ENCODE results near the gene FGF8. TPM values are rescaled to one million over a fixed set of nuclear protein-coding genes. Genes with fewer than 3 reads are reported as not detected.

Gene FGF8
- total and polyA plus RNA-seq, 2 of the 8 experiments (the other 6 are each of a cell fraction or from before 2014, with no cell fraction given), result 1.1 to 3.9 TPM

DNA sequence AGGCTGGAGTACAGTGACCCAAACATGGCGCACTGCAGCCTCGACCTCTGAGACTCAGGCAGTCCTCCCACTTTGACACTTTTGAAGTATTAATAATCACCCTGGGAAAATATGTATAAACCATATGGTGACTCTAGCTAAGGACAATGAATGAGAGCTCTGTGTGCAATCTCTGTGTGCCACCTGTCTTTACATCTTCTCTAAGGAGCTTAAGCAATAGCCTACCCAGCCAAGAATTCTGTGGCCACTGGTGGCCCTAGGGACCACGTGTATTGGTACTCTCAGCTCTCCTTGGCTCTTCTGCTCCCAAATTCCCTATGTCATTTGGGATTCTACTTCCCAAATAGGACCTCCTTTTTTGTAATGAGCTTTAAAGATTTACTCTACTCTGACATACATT lies 23.7 kb downstream of the FGF8 start:
- Histone ChIP-seq H3K9ac (replicated peaks in 1 of 4; ENCODE audit: extremely low read depth in 1 of 4, low read depth in 3 of 4, low read length in 3 of 4) (no peak overlapping the region), H2BK20ac (ENCODE audit: low read length) (no peak overlapping the region), H4K5ac (ENCODE audit: insufficient read length, low read depth, low read length) (no peak overlapping the region), H3K27ac (ENCODE audit: low read depth, low read length) (no peak overlapping the region), H3K14ac (ENCODE audit: insufficient read length) (no peak overlapping the region), H4K91ac (replicated peaks; ENCODE audit: insufficient read length, low read length) (no peak overlapping the region), H3K4me2 (ENCODE audit: insufficient read depth in 1 of 2, low read depth in 2 of 2, low read length in 2 of 2) (no peak overlapping the region), H3K23me2 (ENCODE audit: low read depth, low read length) (no peaks in the 10 kb centered on the region), H3K4me3 (ENCODE audit: extremely low read depth in 1 of 4, insufficient read depth in 2 of 4, low read depth in 3 of 4, low read length in 4 of 4) (no peak overlapping the region), H3K23ac (ENCODE audit: insufficient read length) (no peak overlapping the region), H3K18ac (ENCODE audit: extremely low read depth, low read length) (no peak overlapping the region), H3K56ac (replicated peaks; ENCODE audit: insufficient read length, low read depth, low read length) (no peak overlapping the region), H3K27me3 (replicated peaks in 1 of 4; ENCODE audit: control insufficient read depth in 3 of 4, extremely low read depth in 1 of 4, insufficient read depth in 3 of 4, low read length in 3 of 4) (no peaks in the 10 kb centered on the region), H2AK5ac (ENCODE audit: low read depth, low read length) (no peak overlapping the region), H3K4me1 (replicated peaks in 1 of 4; ENCODE audit: control insufficient read depth in 3 of 4, insufficient read depth in 4 of 4, low read length in 3 of 4) (peaks cover 0 to 6% (median 2%) of the 10 kb centered on the region in 4 experiments; a peak in 3 of 7 replicates), H2BK12ac (ENCODE audit: low read depth, low read length) (no peak overlapping the region), H4K20me1 (replicated peaks in 1 of 2; ENCODE audit: control insufficient read depth in 1 of 2, insufficient read depth in 2 of 2, low read length in 2 of 2) (no peaks in the 10 kb centered on the region), H2BK5ac (ENCODE audit: low read depth, low read length) (no peak overlapping the region), H3K4ac (replicated peaks; ENCODE audit: insufficient read length, low read depth, low read length) (no peak overlapping the region), H3K36me3 (ENCODE audit: control insufficient read depth in 2 of 4, insufficient read depth in 4 of 4, low read length in 3 of 4) (no peaks in the 10 kb centered on the region), H3K79me2 (ENCODE audit: control insufficient read depth in 1 of 2, insufficient read depth in 2 of 2, low read length in 2 of 2) (no peaks in the 10 kb centered on the region), H2AFZ (ENCODE audit: low read length) (no peak overlapping the region), H4K8ac (ENCODE audit: extremely low read depth, insufficient read depth, low read length) (no peak overlapping the region), H3K9me3 (ENCODE audit: insufficient read depth in 2 of 2, low read depth in 1 of 2, low read length in 1 of 2) (no peaks in the 10 kb centered on the region), H2BK120ac (replicated peaks; ENCODE audit: low read depth, low read length) (no peak overlapping the region), H3K79me1 (ENCODE audit: low read depth, low read length) (no peaks in the 10 kb centered on the region), H2BK15ac (ENCODE audit: low read length) (no peak overlapping the region)
- CTCF ChIA-PET (ENCODE audit: partially characterized antibody), result interaction anchor here (0.6 to 3.0 kb wide), 6 partner anchors 9 to 149 kb away, joined by 3 to 13 read pairs (median 3); no protein-coding TSS in a partner anchor
- WGBS, 2 experiments (ENCODE audit: extremely low coverage in 1 of 2, insufficient coverage in 1 of 2, insufficient read length in 1 of 2, insufficient replicate concordance in 2 of 2, low coverage in 1 of 2, low lambda C conversion rate in 2 of 2, missing lambda C conversion rate in 1 of 2), result 87% methylated on average over 3 of the region's 3 CpGs; no CpG with 5 or more reads in 1 of the 2 experiments
- POLR2A ChIA-PET (ENCODE audit: partially characterized antibody), result interaction anchor here (1.2 to 1.9 kb wide), 2 partner anchors 20 to 171 kb away, joined by 3 to 4 read pairs; no protein-coding TSS in a partner anchor
- DNase-seq (ENCODE audit: low read depth in 1 of 2, low spot score in 2 of 2) (no peak), FAIRE-seq (no peak)
- no peak for TF ChIP-seq JUN (IDR thresholded peaks at IDR 0.05; ENCODE audit: low read depth, low read length)
- no peak for TF ChIP-seq RFX5 (IDR thresholded peaks at IDR 0.05; ENCODE audit: borderline replicate concordance, low read depth, low read length)
- TF ChIP-seq BRCA1 (IDR thresholded peaks at IDR 0.05; ENCODE audit: low read depth, low read length), result no peak
- no peak for TF ChIP-seq CBX5 (IDR thresholded peaks at IDR 0.05; ENCODE audit: low read depth, low read length)
- no peak for TF ChIP-seq TAF1 (IDR thresholded peaks at IDR 0.05; ENCODE audit: low read depth, low read length)
- TF ChIP-seq RAD21 (IDR thresholded peaks at IDR 0.05 in 1 of 2, conservative IDR thresholded peaks at IDR 0.05 in 1 of 2; ENCODE audit: low read depth in 2 of 2, low read length in 2 of 2), result no peak
- TF ChIP-seq HDAC6 (IDR thresholded peaks at IDR 0.05; ENCODE audit: low read depth, low read length), result no peak
- no peak for TF ChIP-seq EGR1 (IDR thresholded peaks at IDR 0.05; ENCODE audit: borderline replicate concordance, low read depth, low read length)
- TF ChIP-seq RBBP5 (IDR thresholded peaks at IDR 0.05; ENCODE audit: borderline replicate concordance, low read depth, low read length), result no peak
- TF ChIP-seq, protein P1, sequence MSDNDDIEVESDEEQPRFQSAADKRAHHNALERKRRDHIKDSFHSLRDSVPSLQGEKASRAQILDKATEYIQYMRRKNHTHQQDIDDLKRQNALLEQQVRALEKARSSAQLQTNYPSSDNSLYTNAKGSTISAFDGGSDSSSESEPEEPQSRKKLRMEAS (IDR thresholded peaks at IDR 0.05), result no peak
- no peak for TF ChIP-seq MAFK (IDR thresholded peaks at IDR 0.05; ENCODE audit: low read depth, low read length)
- no peak for TF ChIP-seq POLR2AphosphoS5 (IDR thresholded peaks at IDR 0.05; ENCODE audit: low read depth, low read length)
- TF ChIP-seq CTBP2 (IDR thresholded peaks at IDR 0.05; ENCODE audit: borderline replicate concordance, insufficient read depth, insufficient read length, low read length), result no peak

Measured in H1 (cell line).